Activated CD4-positive, alpha-beta T cell treated with anti-CD3 and anti-CD28 coated beads for 36 hours (primary cell): ENCODE measurements around the gene PARP4. TPM values are rescaled to one million over a fixed set of nuclear protein-coding genes. Genes with fewer than 3 reads are reported as not detected.
"Not testable (repeated sequence)": the region's sequence is repeated elsewhere in the genome, so short reads cannot be mapped to it uniquely, and the experiment has no call there.

Experiments used
- ATAC-seq: fragments of 200-7000 bp; cut with Tn5 transposase; one replicate; pipeline ENCODE4 v1.10.0; 2021; ENCODE audit warnings: mild to moderate bottlenecking, moderate library complexity
- CTCF ChIA-PET: fragments of 350-600 bp; sonication (Branson Sonifier 250); formaldehyde crosslinking; loops from one replicate; lab custom pipeline; 2021; ENCODE audit warnings: antibody characterized with exemption; lab: Charles Lee
- POLR2A ChIA-PET: fragments of 350-600 bp; sonication (Branson Sonifier 250); formaldehyde crosslinking; loops from one replicate; lab custom pipeline; 2021; ENCODE audit warnings: antibody characterized with exemption, inconsistent platforms; lab: Charles Lee
- DNase-seq: peaks from one replicate; pipeline ENCODE4 v3.0.0-alpha.2; 2020
- H3K27ac Mint-ChIP-seq: one replicate; pipeline ENCODE4 v1.8.0; 2021; ENCODE audit warnings: mixed read lengths
- H3K27me3 Mint-ChIP-seq: one replicate; pipeline ENCODE4 v1.8.0; 2021; ENCODE audit warnings: mixed read lengths
- H3K36me3 Mint-ChIP-seq: one replicate; pipeline ENCODE4 v1.8.0; 2021; ENCODE audit warnings: low read depth, mixed read lengths
- H3K4me1 Mint-ChIP-seq: one replicate; pipeline ENCODE4 v1.8.0; 2021; ENCODE audit warnings: mixed read lengths
- H3K4me3 Mint-ChIP-seq: one replicate; pipeline ENCODE4 v1.8.0; 2021; ENCODE audit warnings: mild to moderate bottlenecking, moderate library complexity, mixed read lengths
- H3K9me3 Mint-ChIP-seq: one replicate; pipeline ENCODE4 v1.8.0; 2021; ENCODE audit warnings: low read depth, mixed read lengths
- intact Hi-C, 2 experiments: fragments of 100-400 bp; cut with DNase I in 1 of 2; cut with micrococcal nuclease in 1 of 2; formaldehyde crosslinking; loops; one replicate each; pipeline versions ENCODE4 v1.14.2 to v1.15.1; 2022 to 2024; cut with DNase I, micrococcal nuclease
- total RNA-seq, 2 experiments: library from RNA; stranded (reverse); gene quantifications; one replicate each; pipeline ENCODE4 v1.2.3, GENCODE V29; 2021

PARP4 gene
- total RNA-seq, 2 experiments from 2014 or later = 24.6 to 29.1 TPM

DNA sequence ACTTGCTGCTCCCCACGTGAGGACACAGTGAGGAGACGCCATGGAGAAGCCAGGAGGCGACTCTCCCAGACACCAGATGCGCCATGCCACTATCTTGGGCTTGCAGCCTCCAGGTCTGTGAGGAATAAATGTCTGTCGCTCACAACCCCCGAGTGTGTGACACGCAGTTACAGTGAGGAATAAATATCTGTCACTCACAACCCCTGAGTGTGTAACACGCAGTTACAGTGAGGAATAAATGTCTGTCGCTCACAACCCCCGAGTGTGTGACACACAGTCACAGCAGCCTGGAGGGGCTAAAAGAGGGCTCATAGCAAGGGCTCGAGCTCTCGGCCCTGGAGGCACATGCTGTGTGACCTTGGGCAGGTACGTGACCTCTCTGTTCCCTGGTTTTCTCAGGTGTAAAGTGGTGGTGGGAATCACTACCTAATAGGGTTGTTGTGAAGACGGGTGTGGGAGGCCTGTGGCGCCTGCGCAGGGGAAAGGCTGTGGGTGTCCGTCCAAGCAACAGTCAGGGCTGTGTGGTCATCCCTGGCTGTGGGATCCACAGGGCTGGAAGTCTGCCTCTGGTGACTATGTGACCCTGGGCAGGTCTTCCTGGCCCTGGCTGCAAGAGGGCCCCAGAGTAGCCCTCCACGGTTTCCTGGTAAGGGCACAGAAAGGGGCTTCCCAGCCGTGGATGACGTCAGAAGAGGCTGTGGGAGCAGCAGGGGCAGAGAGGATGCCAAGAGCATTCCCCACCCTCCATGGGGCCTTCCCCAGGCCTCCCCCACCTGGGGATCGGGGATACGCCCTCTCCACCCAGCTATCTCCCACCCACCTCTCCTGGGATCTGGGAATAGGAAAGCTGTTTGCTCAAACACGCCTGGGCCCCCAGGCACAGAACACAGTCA, 125.5 kb downstream of the PARP4 start:
- Mint-ChIP-seq H3K27ac (no peak overlapping the region), H3K27me3 (no peaks in the 10 kb centered on the region), H3K36me3 (no peaks in the 10 kb centered on the region), H3K9me3 (no peaks in the 10 kb centered on the region), H3K4me1 (no peaks in the 10 kb centered on the region), H3K4me3 (no peak overlapping the region)
- no peak for DNase-seq
- intact Hi-C loops = no loop called here
- ChIA-PET POLR2A (no interaction called here), CTCF (interaction anchor here (0.6 kb wide), 1 partner anchor 33 kb away, joined by 3 read pairs; no protein-coding TSS in a partner anchor)
- no peak for ATAC-seq

DNA sequence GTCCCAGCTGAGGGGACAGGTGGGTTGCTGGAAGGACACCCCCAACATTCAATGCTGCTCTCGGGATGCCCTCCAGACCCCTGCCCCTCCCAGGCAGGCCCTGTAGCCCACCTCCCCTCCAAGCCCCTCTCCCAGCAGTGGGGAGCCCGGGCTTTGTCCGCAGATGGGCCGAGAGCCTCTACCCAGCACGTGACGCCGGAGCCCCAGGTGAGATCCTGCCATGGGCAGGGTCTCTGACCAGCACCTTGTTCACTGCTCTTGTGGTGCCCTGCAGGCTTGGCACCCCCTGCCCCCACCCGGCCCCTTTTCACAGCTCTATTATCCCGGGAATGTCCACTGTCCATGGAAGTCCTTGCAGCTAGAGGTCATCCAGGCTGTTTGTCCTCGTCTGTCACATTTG, 126.7 kb downstream of the PARP4 start:
- Mint-ChIP-seq H3K27ac (no peak overlapping the region), H3K27me3 (no peaks in the 10 kb centered on the region), H3K36me3 (no peaks in the 10 kb centered on the region), H3K4me1 (no peaks in the 10 kb centered on the region), H3K4me3 (no peak overlapping the region), H3K9me3 (no peaks in the 10 kb centered on the region)
- ATAC-seq (no peak), DNase-seq (no peak)
- ChIA-PET CTCF (no interaction called here), POLR2A (no interaction called here)
- intact Hi-C loops = no loop called here

DNA sequence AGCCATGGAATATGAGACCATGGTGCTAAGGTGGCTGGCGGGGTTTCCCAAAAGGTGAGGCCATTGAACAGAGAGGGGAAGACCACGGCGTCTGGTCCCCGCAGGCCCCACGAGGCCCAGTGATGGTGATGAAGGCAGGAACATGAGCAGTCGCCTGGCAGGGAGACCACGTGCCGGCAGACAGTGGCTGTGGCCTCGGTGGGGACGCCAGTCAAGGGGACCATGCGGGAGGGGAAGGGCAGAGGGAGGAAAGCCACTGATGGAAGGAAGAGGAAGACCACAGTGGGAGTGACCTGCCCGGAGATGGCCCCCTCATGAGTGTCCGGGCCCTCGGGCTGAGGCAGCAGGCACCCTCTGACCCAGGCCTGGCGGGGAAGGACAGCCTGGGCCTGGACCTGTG, 127.6 kb downstream of the PARP4 start:
- CTCF ChIA-PET, H3K27ac Mint-ChIP-seq, H3K27me3 Mint-ChIP-seq, H3K36me3 Mint-ChIP-seq, H3K4me1 Mint-ChIP-seq, intact Hi-C loops, POLR2A ChIA-PET, ATAC-seq, H3K9me3 Mint-ChIP-seq, H3K4me3 Mint-ChIP-seq, DNase-seq: not testable (repeated sequence)

DNA sequence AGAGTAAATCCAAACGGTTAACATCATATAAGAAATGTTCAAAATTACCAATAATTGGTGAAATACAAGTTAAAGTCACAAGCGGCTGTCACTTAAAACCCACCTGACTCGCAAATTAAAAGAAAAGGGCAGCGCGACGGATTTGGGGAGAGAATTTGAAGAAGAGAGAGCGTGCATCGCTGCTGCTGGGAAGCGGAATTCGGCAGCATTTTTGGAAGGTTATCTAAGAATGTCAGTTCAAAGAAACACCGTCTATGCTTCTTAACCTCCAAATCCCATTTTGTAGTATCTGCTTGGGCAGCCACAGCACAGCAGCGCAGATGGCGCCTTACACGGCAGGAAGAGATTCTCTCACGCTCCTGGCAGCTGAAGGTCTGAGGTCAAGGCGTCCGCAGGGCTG, 128.5 kb downstream of the PARP4 start:
- DNase-seq, H3K4me3 Mint-ChIP-seq, H3K9me3 Mint-ChIP-seq, H3K36me3 Mint-ChIP-seq, intact Hi-C loops, H3K27me3 Mint-ChIP-seq, POLR2A ChIA-PET, CTCF ChIA-PET, H3K4me1 Mint-ChIP-seq, ATAC-seq, H3K27ac Mint-ChIP-seq: not testable (repeated sequence)

DNA sequence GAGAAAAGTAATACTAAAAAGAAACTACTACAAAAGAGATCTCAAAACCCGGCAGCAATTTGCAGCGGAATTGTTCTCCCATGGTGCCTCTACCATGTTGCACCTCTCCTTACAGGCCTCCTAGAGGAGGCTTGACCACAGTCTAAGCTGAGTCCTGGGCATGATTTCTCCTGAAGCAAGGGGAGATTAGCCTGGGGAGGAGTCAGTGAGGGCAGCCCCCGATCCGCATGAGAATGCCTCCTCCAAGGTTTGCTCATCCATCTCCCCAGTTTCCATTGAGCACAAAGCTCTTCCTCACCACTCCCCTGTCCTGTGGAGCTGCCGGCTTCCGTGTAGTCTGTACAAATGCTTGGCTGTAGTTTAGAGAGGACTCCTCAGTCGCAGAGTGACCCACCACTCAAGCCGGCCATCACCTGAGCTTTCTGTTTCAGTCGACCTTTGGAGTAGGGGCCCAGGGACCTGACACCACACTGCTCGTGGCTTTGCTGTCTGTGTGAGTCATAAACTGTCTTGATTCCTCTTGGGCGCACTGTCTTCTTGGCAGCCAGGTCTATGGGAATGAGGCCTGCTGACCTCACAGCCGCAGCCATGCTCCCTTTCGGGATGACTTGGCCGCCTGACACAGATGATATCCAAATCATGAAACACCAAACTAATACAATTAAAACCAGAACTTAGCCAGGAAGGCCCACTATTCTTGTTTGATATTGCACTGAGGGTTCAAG, 130.9 kb downstream of the PARP4 start:
- intact Hi-C loops = no loop called here
- Mint-ChIP-seq H3K4me1 (peaks cover 6% of the 10 kb centered on the region), H3K36me3 (no peaks in the 10 kb centered on the region), H3K27ac (no peak overlapping the region), H3K4me3 (no peak overlapping the region), H3K27me3 (no peaks in the 10 kb centered on the region), H3K9me3 (no peaks in the 10 kb centered on the region)
- CTCF ChIA-PET = interaction anchor here (0.7 to 1.0 kb wide), 2 partner anchors 32 to 40 kb away, joined by 3 read pairs; no protein-coding TSS in a partner anchor
- no peak for DNase-seq
- POLR2A ChIA-PET = no interaction called here
- ATAC-seq = no peak

DNA sequence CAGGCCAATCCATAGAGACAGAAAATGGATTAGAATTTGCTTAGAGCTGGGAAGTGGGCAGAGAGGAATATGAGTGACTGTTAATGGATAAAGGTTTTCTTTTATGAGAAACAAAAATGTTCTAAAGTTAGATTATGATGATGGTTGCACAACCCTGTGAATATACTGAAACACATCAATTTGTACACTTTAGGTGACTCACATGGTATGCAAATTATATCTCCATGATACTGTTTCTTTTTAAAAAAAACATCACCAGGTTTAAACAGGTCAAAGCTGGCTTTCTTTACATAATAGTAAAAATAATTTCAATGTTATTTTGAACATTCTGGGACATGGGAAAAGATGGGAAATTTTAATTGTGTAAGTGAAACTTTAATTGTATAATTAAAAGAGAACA, 131.7 kb downstream of the PARP4 start:
- H3K4me3 Mint-ChIP-seq, H3K27me3 Mint-ChIP-seq, H3K9me3 Mint-ChIP-seq, CTCF ChIA-PET, POLR2A ChIA-PET, intact Hi-C loops, H3K36me3 Mint-ChIP-seq, H3K27ac Mint-ChIP-seq, DNase-seq, H3K4me1 Mint-ChIP-seq, ATAC-seq: not testable (repeated sequence)

DNA sequence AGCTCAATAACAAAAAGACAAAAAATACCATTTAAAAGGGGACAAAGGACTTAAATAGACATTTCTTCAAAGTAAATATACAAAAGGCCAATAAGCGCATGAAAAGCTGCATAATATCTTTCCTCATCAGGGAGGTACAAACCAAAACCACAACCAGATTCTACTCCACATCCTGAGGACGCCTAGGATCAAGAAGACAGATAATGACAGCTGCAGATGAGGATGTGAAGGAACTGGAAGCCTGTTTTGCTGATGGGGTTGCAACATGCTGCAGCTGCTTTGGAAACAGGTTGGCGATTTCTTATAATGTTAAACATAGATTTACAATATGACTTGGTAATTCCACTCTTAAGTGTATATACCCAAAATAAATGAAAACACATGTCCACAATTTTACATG, 132.4 kb downstream of the PARP4 start:
- intact Hi-C loops, H3K27me3 Mint-ChIP-seq, DNase-seq, H3K4me1 Mint-ChIP-seq, H3K36me3 Mint-ChIP-seq, POLR2A ChIA-PET, H3K4me3 Mint-ChIP-seq, ATAC-seq, H3K27ac Mint-ChIP-seq, H3K9me3 Mint-ChIP-seq: not testable (repeated sequence)
- CTCF ChIA-PET = interaction anchor here (0.6 kb wide), 1 partner anchor 494 kb away, joined by 4 read pairs; no protein-coding TSS in a partner anchor

DNA sequence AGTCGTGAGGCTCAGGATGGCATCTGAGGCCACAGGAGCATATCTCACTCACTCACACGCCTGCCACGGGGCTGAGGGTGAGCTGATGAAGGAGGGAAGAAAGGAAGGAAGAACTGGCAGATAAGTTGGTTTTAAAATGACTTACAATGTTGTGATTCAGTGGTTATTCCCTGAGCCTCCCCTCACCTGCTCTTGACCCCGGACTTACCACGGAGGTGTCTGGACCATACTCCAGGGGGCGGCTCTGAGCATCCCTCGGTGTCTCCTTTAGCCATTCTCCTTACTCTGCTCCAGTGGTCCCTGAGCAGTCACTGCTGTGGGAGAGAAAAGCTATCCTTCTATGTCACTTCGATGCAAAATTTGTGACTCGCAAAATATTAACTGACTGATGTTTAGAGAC, 141.3 kb downstream of the PARP4 start:
- H3K27ac Mint-ChIP-seq, H3K4me1 Mint-ChIP-seq, POLR2A ChIA-PET, H3K36me3 Mint-ChIP-seq, H3K4me3 Mint-ChIP-seq, ATAC-seq, H3K9me3 Mint-ChIP-seq, DNase-seq, CTCF ChIA-PET, H3K27me3 Mint-ChIP-seq, intact Hi-C loops: not testable (repeated sequence)

Other genes with a start within 250 kb of the PARP4 start
- not detected for gene C1QTNF9, start 203.2 kb downstream of the PARP4 start, total RNA-seq
- gene ATP12A, start 167.6 kb upstream of the PARP4 start, total RNA-seq = under 1 TPM; 0.09 to 0.16 TPM